OCI-LY3 (cell line): ENCODE measurements around the gene SYNE1.

Source experiments
- EZH2phosphoT487 ChIP-seq: fragments of 200-600 bp; shearing (Covaris generic); IDR thresholded peaks from 2 replicates; pipeline ENCODE4 v1.6.1; 2018; ENCODE audit warnings: antibody characterized with exemption, mixed run types, low read depth
- TF ChIP-seq, protein P1 (sequence below): fragments of 200-600, 300-600 bp; sonication (generic); IDR thresholded peaks from 2 replicates; pipeline ENCODE4 v1.5.1; 2014; ENCODE audit warnings: antibody characterized with exemption, low read length, low read depth

DNA sequence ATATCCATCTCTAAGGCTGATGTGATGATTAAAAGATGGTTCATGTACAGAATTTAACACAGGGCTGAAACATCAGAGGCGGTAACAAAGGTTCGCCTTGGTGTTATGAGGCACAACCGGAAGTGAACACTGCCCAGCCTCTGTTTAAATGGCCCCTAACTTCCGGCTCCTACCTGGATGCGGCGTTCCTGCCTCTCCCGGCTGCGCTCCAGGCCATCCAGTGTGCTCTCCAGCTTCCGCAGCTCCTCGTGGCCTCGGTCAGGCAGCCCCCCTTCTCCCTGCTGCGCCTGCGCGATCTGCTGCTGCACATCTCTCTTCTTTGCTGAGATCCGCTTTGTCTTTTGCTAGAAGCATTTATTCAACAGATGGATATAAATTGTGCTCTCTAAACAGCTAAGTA, 195.3 kb downstream of the SYNE1 start:
- TF ChIP-seq, protein P1, sequence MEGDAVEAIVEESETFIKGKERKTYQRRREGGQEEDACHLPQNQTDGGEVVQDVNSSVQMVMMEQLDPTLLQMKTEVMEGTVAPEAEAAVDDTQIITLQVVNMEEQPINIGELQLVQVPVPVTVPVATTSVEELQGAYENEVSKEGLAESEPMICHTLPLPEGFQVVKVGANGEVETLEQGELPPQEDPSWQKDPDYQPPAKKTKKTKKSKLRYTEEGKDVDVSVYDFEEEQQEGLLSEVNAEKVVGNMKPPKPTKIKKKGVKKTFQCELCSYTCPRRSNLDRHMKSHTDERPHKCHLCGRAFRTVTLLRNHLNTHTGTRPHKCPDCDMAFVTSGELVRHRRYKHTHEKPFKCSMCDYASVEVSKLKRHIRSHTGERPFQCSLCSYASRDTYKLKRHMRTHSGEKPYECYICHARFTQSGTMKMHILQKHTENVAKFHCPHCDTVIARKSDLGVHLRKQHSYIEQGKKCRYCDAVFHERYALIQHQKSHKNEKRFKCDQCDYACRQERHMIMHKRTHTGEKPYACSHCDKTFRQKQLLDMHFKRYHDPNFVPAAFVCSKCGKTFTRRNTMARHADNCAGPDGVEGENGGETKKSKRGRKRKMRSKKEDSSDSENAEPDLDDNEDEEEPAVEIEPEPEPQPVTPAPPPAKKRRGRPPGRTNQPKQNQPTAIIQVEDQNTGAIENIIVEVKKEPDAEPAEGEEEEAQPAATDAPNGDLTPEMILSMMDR = no peak
- TF ChIP-seq EZH2phosphoT487 = no peak
